GM18508 (cell line): Measurements from ENCODE around the gene MBIP.

Experiments
- ATAC-seq: cut with Tn5 transposase; IDR thresholded peaks from one replicate; pipeline ENCODE4 v1.9.1; 2021; ENCODE audit warnings: moderate number of reproducible peaks; ENCODE audit not compliant: insufficient read depth, unreplicated experiment

The MBIP gene

DNA sequence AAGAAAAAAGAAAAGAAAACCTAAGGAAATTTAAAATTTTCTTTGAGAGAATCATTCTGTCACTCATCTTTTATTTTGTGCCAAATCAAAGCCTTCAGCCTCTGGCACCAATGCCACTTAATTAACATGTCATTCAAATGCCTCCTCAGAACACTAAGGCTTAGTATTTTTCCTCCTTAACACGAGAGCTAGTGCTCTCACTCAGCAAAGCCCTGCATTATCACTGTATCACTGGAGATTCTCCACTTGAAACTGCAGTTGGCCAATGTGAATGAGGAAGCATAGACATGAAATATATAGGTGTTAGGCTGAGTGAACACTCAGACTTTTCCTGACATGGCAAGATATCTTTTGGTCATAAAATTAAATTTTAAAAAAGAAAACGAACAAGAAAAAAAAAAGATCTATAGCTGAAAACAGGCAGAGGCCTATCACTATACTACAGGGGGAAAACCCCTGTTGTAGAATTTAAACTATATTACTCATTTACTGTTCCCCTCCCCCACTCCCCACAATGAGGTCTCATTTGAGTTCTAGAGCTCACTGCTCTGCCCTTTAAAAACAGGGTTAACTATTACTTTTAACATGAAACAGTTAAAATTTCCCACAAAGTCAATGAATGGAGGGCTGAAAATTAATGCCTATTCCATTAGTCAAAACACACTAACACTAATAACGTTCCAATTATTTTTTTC lies 5.1 kb downstream of the MBIP start:
- ATAC-seq: peak; percentile 66

DNA sequence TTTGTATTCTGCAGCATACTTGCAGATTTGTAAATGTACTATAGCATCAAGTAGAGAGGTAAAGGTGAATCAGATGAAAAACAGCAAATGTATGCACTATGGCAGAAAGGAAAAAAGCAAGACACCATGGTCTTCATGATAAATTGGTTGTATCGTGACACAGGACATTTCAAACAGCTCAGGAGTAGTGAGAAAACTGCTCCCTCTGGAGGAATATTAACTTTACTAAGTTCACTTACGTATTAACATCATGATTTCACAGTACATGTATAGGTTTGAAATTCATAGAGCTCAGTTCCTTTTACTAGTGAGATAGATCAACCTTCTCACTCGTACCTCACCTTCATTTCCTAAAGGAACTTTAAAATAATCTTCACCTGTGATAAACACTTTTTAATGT lies 6.5 kb downstream of the MBIP start:
- no peak for ATAC-seq

DNA sequence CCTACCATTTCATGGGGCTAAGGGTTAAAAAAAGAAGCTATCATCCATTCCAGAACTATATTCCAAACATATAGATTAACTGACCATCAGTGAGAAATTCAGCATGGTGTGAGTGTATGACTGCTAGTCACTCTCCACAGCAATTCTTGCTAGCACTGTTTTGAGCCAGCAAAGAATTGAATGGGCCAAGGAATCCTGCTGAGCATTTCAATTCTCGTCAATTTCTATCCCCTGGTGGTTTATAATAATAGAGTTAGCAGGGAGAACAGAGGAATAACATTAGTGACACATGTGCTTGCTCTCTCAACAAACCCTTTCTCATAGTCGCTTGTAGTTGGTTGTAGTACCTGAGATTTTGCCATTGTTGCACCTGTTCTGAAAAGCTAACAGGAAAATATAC lies 7.2 kb downstream of the MBIP start:
- no peak for ATAC-seq

DNA sequence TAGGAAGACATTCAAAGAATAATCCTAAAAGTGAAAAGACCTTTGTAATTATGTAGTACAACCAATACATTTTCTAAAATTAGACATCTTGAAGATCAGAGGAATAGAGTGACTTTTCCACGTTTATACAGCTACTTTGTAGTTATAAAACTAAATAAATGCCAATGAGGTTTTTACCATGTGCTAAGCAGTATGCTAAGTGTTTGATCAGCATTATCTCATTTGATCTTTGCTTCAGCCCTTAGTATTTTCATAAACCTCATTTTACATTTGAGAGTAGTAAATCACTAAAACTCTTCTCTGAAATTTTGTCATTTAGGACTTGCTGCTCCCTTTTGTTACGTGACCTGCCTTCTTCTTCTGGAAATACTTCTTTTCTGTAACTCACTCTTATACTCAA lies 13.6 kb downstream of the MBIP start:
- no peak for ATAC-seq

DNA sequence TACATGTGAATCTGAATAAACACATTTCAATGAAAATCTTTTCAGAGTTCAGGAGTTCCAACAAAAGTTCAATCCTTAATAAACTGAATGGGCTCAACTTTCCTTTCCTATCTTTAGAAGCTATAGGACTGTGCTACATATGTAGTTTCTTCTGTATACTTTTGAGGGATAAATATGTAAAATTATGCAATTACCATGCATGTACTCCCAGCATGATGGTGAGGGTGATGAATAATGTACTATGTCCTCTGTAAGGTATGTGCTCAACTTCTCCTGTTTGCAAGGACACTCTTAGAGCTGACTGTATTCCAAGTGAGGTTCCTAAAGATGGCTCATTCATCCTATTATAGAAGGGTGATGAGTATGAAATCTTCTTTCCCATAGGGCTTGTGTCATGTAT lies 15.5 kb downstream of the MBIP start:
- ATAC-seq: no peak

DNA sequence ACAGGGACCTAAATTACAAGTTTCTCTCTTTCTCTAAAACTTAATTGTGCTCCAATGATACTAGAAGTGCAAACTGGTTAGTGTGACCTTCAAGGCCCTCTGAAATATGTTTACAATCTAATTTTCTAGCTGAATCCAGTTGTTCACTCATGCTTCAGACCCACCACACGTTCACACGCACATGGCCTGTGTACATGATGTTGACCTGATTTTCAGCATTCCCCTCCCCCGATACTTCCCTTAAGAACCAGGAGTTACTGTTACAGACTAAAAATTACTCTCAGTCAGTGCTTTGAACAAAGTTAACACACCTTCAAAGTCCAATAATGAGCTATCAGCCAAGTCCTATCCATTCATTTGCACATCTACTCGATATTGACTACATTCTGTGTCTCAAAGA lies 16.5 kb downstream of the MBIP start:
- no peak for ATAC-seq

DNA sequence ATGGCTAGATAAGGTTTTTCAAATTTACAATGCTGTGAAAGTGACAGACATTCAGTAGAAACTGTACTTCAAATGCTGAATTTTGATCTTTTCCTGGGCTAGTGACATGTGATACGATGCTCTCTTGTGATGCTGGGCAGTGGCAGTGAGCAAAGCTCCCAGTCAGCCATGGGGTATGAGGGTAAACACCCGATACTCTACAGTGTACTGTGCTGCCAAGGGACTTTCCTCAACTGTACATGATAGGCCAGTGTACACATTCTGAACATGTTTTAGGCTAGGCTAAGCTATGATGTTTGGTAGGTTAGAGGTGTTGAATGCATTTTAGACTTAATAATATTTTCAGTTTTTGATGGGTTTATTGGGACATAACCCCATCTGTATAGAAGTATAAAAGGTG lies 17.6 kb downstream of the MBIP start:
- ATAC-seq: no peak

DNA sequence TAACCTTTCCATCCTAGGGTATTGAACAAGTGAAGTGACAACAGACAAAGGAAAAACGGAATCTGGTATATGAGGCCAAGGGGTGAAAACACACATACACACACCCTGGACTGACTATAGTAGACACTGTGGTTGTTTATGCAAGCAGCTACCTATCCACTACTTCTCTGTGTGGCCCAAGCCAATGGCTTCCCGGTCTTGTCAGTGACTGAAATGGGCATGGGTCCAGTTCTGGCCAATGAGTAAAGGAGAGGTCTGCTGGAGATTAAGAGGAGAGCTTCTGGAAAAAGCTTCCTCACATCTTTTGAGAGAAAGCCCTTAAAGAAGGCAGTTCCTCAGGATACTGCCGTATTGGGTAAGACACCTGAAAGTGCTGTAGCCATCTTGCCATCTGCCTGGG lies 19.3 kb downstream of the MBIP start:
- no peak for ATAC-seq

DNA sequence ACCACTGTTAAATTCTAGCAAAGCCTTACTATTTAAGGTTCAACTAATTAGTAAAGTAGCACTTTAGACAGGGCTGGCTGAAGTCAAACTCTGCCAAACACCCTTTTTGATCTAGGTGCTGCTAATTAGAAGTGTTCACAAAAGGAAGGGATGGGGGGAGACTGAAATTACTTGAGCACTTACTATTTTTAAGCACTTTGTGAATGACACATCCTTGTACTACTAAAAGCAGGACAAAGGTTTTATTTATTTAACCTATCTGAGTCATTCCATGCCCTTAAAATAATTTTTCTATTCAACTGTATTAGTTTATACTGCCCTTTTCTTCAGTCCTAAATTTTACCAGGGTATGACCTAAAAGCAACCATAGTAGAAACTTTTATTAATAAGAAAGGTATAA lies 20.1 kb downstream of the MBIP start:
- no peak for ATAC-seq

DNA sequence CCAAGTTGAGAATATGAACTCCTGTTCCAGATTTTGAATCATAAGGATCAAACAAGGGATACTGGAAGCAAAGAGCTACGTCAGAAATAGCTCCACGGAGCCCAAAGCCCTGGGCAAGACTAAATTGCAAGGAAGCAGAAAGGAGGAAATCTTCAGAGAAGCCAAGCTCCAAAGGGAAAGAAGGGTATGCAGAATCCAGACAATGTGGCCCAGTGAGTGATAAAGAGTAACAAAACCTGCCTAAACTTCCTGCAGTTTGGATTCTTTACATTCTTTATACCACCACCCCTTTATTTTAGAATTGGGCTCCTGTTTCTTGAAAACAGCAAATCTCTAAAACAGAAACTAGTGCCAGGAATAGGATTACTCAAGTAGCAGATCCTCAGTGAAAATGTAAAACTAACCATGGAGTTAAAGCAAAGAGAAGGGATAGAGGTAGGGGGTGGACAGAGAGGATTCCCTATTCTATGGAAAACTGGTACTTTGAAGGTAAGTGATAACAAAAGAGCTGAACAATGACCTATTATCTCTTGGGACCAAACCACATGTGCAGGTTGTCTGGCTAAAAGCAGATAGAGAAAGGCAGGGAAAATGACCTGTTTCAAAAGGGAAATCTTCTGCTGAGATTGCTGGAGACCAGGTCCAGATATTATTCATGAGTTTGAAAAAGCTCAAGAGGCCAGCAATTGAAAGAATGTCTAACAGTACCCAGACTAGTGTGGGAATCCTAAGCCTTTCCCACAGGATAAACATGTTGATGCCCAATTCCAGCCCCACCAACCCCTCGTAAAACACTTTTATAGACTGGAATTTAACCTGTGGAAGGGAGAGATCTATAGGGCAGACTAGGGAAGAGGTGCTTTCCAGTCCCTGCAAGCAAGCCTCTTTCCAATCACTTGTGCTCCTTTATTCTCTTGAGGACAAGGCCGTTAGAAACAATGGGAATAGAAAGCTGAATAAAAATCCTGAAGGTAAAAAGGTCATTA lies 24.5 kb downstream of the MBIP start:
- no peak for ATAC-seq

DNA sequence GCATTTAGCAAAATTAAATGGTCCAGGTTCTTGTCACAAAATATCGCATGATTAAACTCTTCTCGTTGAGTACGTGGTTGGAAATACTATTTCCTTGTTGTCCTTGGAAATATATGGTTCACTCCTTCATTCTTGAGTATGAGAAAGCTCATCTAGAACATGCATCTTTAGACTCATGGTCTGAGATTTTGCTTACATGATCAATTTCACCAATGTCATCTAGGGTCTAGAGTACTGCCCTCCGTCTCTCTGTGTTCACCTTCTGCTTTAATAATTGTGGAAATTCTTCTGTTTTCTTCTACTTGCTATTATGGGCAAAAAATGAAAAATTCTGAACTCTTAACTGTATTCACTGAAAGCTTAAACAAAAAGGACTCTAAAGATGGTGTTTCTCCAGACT lies 25.9 kb downstream of the MBIP start:
- ATAC-seq: no peak

DNA sequence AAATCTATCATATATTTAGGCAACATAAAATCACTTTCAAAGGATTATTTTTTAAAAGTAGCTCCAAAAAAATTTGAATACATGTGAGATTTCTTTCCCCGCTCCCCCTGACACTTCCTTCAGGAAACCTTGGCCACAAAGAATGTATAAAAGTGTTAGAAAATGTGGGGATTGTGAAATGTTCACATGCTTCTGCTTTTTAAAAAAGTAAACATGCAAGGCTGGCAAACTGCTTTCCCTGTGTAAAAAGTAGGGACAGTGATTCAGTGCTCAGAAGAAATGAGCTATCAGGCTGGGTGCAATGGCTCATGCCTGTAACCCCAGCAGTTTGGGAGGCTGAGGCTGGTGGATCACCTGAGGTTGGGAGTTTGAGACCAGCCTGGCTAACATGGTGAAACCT lies 26.6 kb downstream of the MBIP start:
- ATAC-seq: no peak

DNA sequence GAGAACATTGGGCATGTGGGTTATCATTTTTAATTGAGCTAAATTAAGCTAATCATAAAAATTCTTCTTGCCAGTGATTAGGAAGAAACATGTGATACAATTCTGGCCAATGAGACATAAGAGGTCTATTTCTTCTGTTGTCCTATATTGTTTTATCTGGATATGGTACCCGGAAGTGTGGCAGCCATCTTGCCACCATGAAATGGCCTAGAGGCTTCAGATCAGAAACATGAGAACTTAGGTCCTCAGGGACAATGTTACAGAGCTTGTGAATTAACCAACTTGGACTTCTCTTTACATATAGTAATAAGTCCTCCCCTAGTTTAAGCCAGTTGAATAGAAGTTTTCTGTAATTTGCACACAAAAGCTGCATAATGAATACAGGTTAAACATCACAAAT lies 30.5 kb downstream of the MBIP start:
- ATAC-seq: no peak

DNA sequence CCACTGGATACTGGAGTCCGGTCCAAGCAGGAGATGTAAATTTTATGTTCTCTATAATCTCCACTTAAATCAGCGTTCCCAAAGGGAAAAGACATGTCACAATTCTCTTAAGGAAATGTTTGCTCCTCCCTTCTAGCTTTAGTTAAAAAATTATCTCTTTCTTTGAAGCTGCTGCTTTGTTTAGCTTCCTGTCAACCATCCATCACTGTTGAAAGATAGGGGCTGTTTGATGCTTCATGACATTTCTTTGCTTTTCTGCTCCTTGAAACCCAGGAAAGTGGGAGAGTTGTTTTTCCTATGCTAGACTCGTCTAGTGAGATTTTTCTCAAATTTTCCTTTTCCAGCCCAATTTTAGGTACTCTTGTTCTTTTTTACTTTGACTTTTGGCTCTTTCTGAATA lies 31.9 kb downstream of the MBIP start:
- no peak for ATAC-seq

DNA sequence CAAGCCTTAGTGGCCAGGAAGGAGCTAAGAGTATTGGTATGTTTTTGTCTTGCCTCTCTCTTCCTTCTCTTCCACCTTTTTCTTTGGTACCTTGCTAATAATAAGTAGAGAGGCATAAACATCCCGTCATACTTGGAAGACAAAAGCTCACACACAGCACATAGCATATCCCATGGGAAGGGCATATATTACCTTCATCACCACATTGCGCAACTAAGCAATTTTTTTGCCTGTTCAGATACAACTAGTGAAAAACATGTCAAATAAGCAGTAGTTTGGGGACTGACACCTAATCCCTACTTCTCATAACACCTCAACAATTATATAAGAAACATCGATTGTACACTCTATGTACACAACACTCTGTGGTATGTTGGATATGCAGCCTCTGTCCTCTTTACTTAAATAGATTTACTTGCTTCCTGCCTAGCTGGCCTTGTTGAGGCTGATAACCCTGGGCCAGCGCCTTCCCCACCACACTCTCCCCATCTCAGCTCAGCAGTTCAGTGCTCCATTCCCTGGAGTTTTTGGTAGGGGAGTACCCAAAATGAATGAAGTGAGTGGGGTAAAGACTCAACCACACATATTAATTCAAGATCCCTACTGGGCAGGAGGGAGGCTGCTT lies 35.4 kb downstream of the MBIP start:
- ATAC-seq: no peak

DNA sequence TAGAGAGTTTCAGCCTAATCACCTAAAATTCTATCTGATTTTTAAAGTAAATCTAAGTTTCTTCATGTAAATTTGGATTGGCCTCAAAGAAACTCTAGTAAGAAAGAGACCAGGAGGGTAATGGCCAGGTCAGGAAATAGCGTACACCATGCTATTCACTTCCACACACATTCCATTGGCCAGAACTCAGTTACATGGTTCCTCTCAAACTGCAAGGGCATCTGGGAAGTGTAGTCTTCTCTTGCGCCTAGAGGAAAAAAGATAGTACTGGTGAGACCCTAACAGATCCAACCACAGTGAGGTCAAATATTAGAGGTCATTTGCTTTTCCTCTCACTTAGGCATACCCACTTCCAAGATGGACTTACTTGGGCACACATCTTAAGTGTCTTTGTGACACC lies 39.1 kb downstream of the MBIP start:
- no peak for ATAC-seq

DNA sequence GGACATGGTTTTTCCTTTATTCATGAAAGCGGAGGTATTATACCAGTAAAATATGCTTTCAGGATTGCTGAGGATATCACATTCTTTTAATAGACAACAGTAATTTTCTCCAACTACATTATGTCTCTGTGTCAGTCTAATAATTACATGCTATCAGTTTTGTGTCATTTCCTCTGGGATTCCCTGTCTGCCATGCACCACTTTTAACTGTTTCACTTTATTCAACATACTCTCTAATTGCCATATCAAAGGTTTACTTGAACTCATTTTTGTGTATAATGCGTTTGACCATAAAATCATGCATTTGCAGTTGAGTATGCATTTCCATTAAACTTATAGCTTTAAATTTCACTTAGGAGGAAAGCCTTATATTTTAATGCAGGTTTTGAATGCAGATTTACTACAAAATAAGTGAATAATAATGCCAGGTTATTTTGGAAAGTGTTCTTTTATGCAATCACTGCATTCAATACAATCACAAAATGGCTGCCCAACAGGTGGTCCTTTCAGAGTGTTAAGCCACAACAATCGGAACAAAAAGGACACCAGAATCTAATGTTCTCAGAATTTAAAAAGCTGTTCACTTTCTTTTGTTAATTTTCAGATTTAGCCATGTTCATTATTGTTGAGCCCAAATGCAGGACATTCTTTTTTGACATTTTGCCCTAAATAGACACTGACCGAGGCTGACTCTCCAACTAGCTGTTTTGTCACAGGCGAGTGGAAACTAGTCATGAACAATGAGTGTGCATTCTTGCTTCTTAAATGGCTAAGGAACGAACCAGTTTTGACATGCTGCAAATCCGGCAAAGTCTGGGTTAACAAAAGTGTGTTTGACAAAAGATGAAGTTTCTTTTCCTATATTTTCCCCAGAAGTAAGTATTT lies 40.9 kb downstream of the MBIP start:
- ATAC-seq: no peak

DNA sequence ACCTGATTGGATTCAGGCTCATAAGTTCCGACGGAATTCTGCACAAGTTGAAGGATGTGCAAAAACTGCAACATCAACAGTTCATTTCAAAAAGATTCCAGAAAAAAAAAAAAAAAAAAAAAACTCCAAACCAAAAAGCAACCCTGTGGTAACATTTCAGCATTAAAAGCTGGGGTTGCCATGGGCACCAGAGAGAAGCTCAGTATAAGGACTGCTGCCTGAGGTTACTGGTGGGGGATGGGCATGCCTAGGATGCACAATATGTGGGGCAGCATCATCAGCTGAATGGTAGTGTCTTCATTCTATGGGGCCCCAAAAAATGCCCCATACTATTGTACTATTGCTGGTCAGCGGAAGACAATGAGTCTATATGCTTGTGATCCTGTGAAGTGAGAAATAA lies 44.7 kb downstream of the MBIP start:
- no peak for ATAC-seq

DNA sequence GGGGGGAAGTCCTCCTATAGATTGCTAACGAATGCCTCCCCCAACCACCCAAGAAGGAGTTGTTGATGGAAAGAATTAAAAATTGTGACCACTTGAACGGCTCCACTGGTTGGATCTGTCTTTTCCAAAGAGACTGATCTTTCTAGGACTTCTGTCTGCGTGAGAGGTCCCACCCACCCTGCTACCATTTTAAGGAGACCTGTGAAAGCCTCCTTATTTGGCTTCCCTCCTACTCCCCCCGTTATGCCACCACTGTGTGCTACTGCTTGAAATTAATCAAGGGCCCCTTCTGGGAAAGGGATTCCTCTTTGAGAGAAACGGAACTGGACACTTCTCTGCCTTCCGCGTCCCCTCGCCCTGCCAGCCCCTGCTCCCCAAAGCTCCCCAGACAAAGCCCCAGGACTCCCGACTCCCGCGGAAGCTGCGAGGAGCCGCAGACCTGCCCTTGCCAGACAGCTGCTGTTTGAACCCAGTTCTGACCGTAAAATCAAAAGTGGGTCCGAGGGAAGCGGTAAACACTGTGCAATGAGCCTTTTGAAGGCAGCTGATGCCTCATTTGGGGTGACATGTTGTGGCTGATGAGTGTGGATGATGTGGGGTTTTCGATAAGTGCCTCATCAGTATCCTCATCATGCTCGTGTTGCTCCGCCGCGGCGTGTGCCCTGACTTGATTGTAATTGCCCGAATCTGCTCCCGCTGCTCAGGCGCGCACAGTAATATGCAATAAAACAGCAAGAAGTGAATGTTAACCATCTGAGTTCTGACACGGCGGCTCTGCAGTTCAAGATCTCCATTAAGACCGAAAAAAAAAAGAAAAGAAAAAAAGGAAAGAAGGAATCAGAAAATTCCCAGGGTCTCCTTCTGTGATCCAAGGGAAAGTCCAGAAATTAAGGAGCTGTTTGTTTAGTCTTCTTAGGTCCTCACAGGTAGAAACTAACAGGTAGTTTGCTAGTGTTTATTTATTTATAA lies 48.2 kb downstream of the MBIP start:
- ATAC-seq: no peak
